ENCODE data around the gene PPWD1. TPM values are rescaled to one million over a fixed set of nuclear protein-coding genes. Genes with fewer than 3 reads are reported as not detected.

The PPWD1 gene
- total RNA-seq, 6 donors from 2014 or later: 29.0 to 87.9 (median 35.5) TPM

- no peak overlapping the region for H3K27ac ChIP-seq
- H3K4me1 ChIP-seq: no peaks in the 10 kb centered on the region
- H3K36me3 ChIP-seq: no peaks in the 10 kb centered on the region
- no peak for DNase-seq
- H3K27me3 ChIP-seq: no peaks in the 10 kb centered on the region
- no peak overlapping the region for H3K4me3 ChIP-seq
- H3K9me3 ChIP-seq: no peaks in the 10 kb centered on the region
- TF ChIP-seq CTCF (IDR thresholded peaks at IDR 0.05): no peak
- TF ChIP-seq POLR2A (IDR thresholded peaks at IDR 0.05): no peak
- ATAC-seq (ENCODE audit: low FRiP score in 2 of 2): no peak
Measured at GRCh38 chr5:65539827-65540226, 23.3 kb upstream of the PPWD1 start.

- H3K27me3 ChIP-seq: no peaks in the 10 kb centered on the region
- H3K4me1 ChIP-seq: no peaks in the 10 kb centered on the region
- no peak for TF ChIP-seq EP300 (IDR thresholded peaks at IDR 0.05)
- no peak for ATAC-seq (ENCODE audit: low FRiP score in 2 of 2)
- DNase-seq: no peak
- no peaks in the 10 kb centered on the region for H3K36me3 ChIP-seq
- H3K27ac ChIP-seq: no peak overlapping the region
- 93 to 98% methylated on average over 4 of the region's 4 CpGs for WGBS, 2 donors
- no peak overlapping the region for H3K4me3 ChIP-seq
- no peaks in the 10 kb centered on the region for H3K9me3 ChIP-seq
Measured at GRCh38 chr5:65544473-65544872, 18.6 kb upstream of the PPWD1 start.

GRCh38 chr5:65546141-65546540, 17.0 kb upstream of the PPWD1 start:
- no peak overlapping the region for H3K4me3 ChIP-seq
- no peak overlapping the region for H3K27ac ChIP-seq
- ATAC-seq (ENCODE audit: low FRiP score in 2 of 2) (no peak), DNase-seq (no peak)
- no peaks in the 10 kb centered on the region for H3K4me1 ChIP-seq
- WGBS, 2 donors: 88 to 89% methylated on average over 5 of the region's 5 CpGs
- H3K36me3 ChIP-seq: no peaks in the 10 kb centered on the region
- H3K9me3 ChIP-seq: no peaks in the 10 kb centered on the region
- H3K27me3 ChIP-seq: no peaks in the 10 kb centered on the region
- TF ChIP-seq POLR2A (IDR thresholded peaks at IDR 0.05) (no peak), EP300 (IDR thresholded peaks at IDR 0.05) (no peak), POLR2AphosphoS5 (IDR thresholded peaks at IDR 0.05) (no peak), CTCF (IDR thresholded peaks at IDR 0.05) (no peak)

GRCh38 chr5:65548281-65548680, 14.8 kb upstream of the PPWD1 start:
- Histone ChIP-seq H3K36me3 (no peaks in the 10 kb centered on the region), H3K4me3 (no peak overlapping the region), H3K9me3 (no peaks in the 10 kb centered on the region), H3K4me1 (no peaks in the 10 kb centered on the region), H3K27me3 (no peaks in the 10 kb centered on the region), H3K27ac (no peak overlapping the region)
- no peak for DNase-seq
- no peak for ATAC-seq (ENCODE audit: low FRiP score in 2 of 2)
- no peak for TF ChIP-seq POLR2A (IDR thresholded peaks at IDR 0.05)
- WGBS, 2 donors: 88 to 90% methylated on average over 7 of the region's 7 CpGs

- Histone ChIP-seq H3K4me3 (no peak overlapping the region), H3K36me3 (no peaks in the 10 kb centered on the region), H3K4me1 (no peaks in the 10 kb centered on the region), H3K27ac (no peak overlapping the region), H3K9me3 (no peaks in the 10 kb centered on the region), H3K27me3 (no peaks in the 10 kb centered on the region)
- WGBS, 2 donors: 85 to 88% methylated on average over 5 of the region's 5 CpGs
- DNase-seq (no peak), ATAC-seq (ENCODE audit: low FRiP score in 2 of 2) (no peak)
- TF ChIP-seq CTCF (IDR thresholded peaks at IDR 0.05) (no peak), EP300 (IDR thresholded peaks at IDR 0.05) (no peak), POLR2A (IDR thresholded peaks at IDR 0.05) (no peak), POLR2AphosphoS5 (IDR thresholded peaks at IDR 0.05) (no peak)
Measured at GRCh38 chr5:65553941-65554340, 9.2 kb upstream of the PPWD1 start.

GRCh38 chr5:65555287-65555686, 7.8 kb upstream of the PPWD1 start:
- H3K36me3 ChIP-seq: no peaks in the 10 kb centered on the region
- H3K27ac ChIP-seq: no peak overlapping the region
- H3K27me3 ChIP-seq: no peaks in the 10 kb centered on the region
- no peak overlapping the region for H3K4me3 ChIP-seq
- TF ChIP-seq EP300 (IDR thresholded peaks at IDR 0.05): no peak
- ATAC-seq (ENCODE audit: low FRiP score in 2 of 2): no peak
- H3K9me3 ChIP-seq: no peaks in the 10 kb centered on the region
- DNase-seq: no peak
- H3K4me1 ChIP-seq: no peaks in the 10 kb centered on the region

GRCh38 chr5:65556181-65556580, 6.9 kb upstream of the PPWD1 start:
- no peak for TF ChIP-seq POLR2AphosphoS5 (IDR thresholded peaks at IDR 0.05)
- TF ChIP-seq POLR2A (IDR thresholded peaks at IDR 0.05): no peak
- no peak for TF ChIP-seq CTCF (IDR thresholded peaks at IDR 0.05)
- no peak for TF ChIP-seq EP300 (IDR thresholded peaks at IDR 0.05)
- H3K27ac ChIP-seq: no peak overlapping the region
- DNase-seq: no peak
- no peaks in the 10 kb centered on the region for H3K9me3 ChIP-seq
- no peaks in the 10 kb centered on the region for H3K4me1 ChIP-seq
- H3K27me3 ChIP-seq: no peaks in the 10 kb centered on the region
- ATAC-seq (ENCODE audit: low FRiP score in 2 of 2): no peak
- H3K36me3 ChIP-seq: no peaks in the 10 kb centered on the region
- no peak overlapping the region for H3K4me3 ChIP-seq
- 90 to 93% methylated on average over 2 of the region's 2 CpGs for WGBS, 2 donors
